AG04450 (cell line): ENCODE results near the gene COL27A1. TPM values are rescaled to one million over a fixed set of nuclear protein-coding genes. Genes with fewer than 3 reads are reported as not detected.

Experiments used
- CTCF ChIA-PET: fragments of 300-600, 350-600 bp; formaldehyde crosslinking; extraction: SDS; loops from one replicate; lab custom pipeline; 2022; ENCODE audit warnings: antibody characterized with exemption, inconsistent platforms; lab: Charles Lee
- POLR2A ChIA-PET: fragments of 350-600 bp; formaldehyde crosslinking; extraction: SDS; loops from one replicate; lab custom pipeline; 2021; ENCODE audit warnings: antibody characterized with exemption, inconsistent platforms; lab: Yijun Ruan, JAX
- DNase-seq: peaks from one replicate; pipeline ENCODE4 v3.0.0-alpha.2; 2011; ENCODE audit warnings: low read depth, low spot score
- H3K27ac ChIP-seq: one replicate; pipeline ENCODE4 v1.5.1; 2012; ENCODE audit warnings: low read depth, low read length, control low read depth
- H3K27me3 ChIP-seq: one replicate; pipeline ENCODE4 v1.6.0; 2012; ENCODE audit warnings: low read length; ENCODE audit not compliant: control insufficient read depth, insufficient read depth
- H3K4me3 ChIP-seq: 2 replicates; pipeline ENCODE4 v1.5.1; 2011; ENCODE audit warnings: mild to moderate bottlenecking, low read depth, low read length, control low read depth
- H3K9me3 ChIP-seq: 2 replicates; pipeline ENCODE4 v1.5.1; 2012; ENCODE audit warnings: low read length; ENCODE audit not compliant: control insufficient read depth, insufficient read depth
- CTCF ChIP-seq: IDR thresholded peaks from 2 replicates; pipeline ENCODE4 v1.5.1; 2011; ENCODE audit warnings: low read depth, low read length, control low read depth, inconsistent platforms
- polyA plus RNA-seq: library from polyadenylated mRNA; depleted of rRNA; stranded (reverse); fragments of >200 nt; gene quantifications from 2 replicates; pipeline ENCODE4 v1.2.3, GENCODE V29; 2011

The COL27A1 gene
- polyA plus RNA-seq, 1 experiment = 8.5 TPM

- no peak for DNase-seq
- Histone ChIP-seq H3K27me3 (peaks cover 63% of the 10 kb centered on the region), H3K4me3 (no peak overlapping the region), H3K27ac (no peak overlapping the region), H3K9me3 (peaks cover 11% of the 10 kb centered on the region)
- TF ChIP-seq CTCF = no peak
- POLR2A ChIA-PET = no interaction called here
- CTCF ChIA-PET = no interaction called here
Measured at GRCh38 chr9:114130141-114130540, 25.2 kb upstream of the COL27A1 start.

GRCh38 chr9:114130624-114131277 lies 24.6 kb upstream of the COL27A1 start:
- Histone ChIP-seq H3K27ac (no peak overlapping the region), H3K9me3 (peaks cover 11% of the 10 kb centered on the region), H3K27me3 (peaks cover 64% of the 10 kb centered on the region), H3K4me3 (no peak overlapping the region)
- POLR2A ChIA-PET = interaction anchor here (0.7 kb wide), 1 partner anchor 522 kb away, joined by 3 read pairs; no protein-coding TSS in a partner anchor
- no peak for DNase-seq
- TF ChIP-seq CTCF = no peak
- CTCF ChIA-PET = no interaction called here

DNA sequence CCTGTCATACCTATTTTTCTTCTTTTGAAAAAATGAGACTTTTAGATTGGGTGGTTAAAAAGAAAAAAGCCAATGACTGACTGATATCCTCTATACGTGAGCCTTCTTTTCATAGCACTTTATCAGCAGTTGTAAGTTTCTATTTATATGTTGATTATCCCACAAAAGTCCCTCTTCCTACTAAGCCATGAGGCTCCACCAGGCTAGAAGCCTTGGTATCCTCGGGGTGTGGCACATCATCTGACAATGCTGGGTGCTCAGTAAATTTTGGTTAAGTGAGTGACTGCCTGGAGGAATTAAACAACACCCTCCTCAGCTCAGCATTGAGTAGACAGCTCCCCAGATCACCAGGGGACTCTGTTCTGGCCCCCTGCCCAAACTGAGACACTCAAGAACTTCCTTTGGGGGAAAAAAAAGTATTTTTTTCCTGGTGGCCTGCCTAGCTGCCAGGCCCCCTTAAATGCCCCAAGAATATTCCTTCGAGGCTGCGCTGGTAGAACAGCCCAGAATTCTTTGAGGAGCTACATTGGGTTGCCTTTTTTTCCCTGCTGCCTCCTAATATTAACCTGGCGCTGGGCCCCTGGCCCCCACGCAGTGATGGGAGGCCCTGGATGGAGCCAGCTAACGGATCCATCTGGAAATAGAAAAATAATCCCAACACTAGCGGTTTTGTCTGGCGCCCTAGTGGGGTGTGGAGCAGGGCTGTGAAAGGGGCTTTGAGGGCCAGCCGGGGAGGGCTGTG lies 23.4 kb upstream of the COL27A1 start:
- Histone ChIP-seq H3K27ac (no peak overlapping the region), H3K27me3 (peaks cover 76% of the 10 kb centered on the region), H3K9me3 (peaks cover 9% of the 10 kb centered on the region), H3K4me3 (no peak overlapping the region)
- DNase-seq = no peak
- POLR2A ChIA-PET = interaction anchor here (0.7 kb wide), 1 partner anchor 521 kb away, joined by 3 read pairs; no protein-coding TSS in a partner anchor
- CTCF ChIA-PET = interaction anchor here (1.6 kb wide), 1 partner anchor 24 kb away, joined by 3 read pairs; no protein-coding TSS in a partner anchor
- TF ChIP-seq CTCF = no peak

DNA sequence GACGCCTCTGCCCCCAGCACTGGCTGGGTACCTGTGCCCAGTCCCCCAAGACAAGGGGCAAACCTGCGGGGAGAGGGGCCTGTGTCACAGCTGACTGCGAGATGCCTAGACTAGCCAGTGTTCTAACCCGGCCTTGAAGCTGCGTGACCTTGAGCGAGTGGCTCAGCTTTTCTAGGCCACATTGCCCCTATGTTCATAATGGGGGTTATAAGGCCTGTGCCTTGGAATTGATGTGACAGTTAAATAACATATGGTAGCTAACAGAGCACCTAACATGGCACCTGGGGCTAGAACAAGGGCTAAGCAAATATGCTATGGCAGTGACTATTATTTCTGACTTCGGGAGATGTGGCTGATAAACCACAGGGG lies 22.8 kb upstream of the COL27A1 start:
- Histone ChIP-seq H3K27ac (no peak overlapping the region), H3K4me3 (no peak overlapping the region), H3K9me3 (peaks cover 4% of the 10 kb centered on the region; the same call in 1 of the 2 replicates), H3K27me3 (peaks cover 76% of the 10 kb centered on the region)
- TF ChIP-seq CTCF = no peak
- ChIA-PET POLR2A (no interaction called here), CTCF (interaction anchor here (0.5 to 1.6 kb wide), 2 partner anchors 24 to 255 kb away, joined by 3 read pairs; no protein-coding TSS in a partner anchor)
- no peak for DNase-seq
